Muscle layer of colon (tissue), 2 donors: ENCODE data around the gene SLC22A31.

Source experiments
- H3K27ac ChIP-seq: one replicate; pipeline ENCODE4 v1.7.0; 2013; ENCODE audit warnings: low read depth, mild to moderate bottlenecking, low read length, moderate library complexity
- H3K27me3 ChIP-seq, 2 donors: one replicate each; pipeline ENCODE4 v1.7.0; 2013; ENCODE audit warnings: low read length in 2 of 2, mild to moderate bottlenecking in 2 of 2; ENCODE audit not compliant: insufficient read depth in 2 of 2, control insufficient read depth in 1 of 2
- H3K36me3 ChIP-seq: one replicate; pipeline ENCODE4 v1.7.0; 2013; ENCODE audit warnings: mild to moderate bottlenecking, low read length; ENCODE audit not compliant: insufficient read depth
- H3K4me1 ChIP-seq: one replicate; pipeline ENCODE4 v1.7.0; 2013; ENCODE audit warnings: mild to moderate bottlenecking, low read length; ENCODE audit not compliant: insufficient read depth
- H3K4me3 ChIP-seq, 2 donors: one replicate each; pipeline ENCODE4 v1.7.0; 2013; ENCODE audit warnings: low read length in 2 of 2, low read depth in 1 of 2, mild to moderate bottlenecking in 1 of 2, moderate library complexity in 1 of 2
- H3K9ac ChIP-seq: one replicate; pipeline ENCODE4 v1.7.0; 2013; ENCODE audit warnings: low read length
- H3K9me3 ChIP-seq: one replicate; pipeline ENCODE4 v1.7.0; 2013; ENCODE audit warnings: mild to moderate bottlenecking, low read length
- donor health status: abdominal sarcoma.
- donor health status: Adenocarcinoma of cecum.

Gene SLC22A31

DNA sequence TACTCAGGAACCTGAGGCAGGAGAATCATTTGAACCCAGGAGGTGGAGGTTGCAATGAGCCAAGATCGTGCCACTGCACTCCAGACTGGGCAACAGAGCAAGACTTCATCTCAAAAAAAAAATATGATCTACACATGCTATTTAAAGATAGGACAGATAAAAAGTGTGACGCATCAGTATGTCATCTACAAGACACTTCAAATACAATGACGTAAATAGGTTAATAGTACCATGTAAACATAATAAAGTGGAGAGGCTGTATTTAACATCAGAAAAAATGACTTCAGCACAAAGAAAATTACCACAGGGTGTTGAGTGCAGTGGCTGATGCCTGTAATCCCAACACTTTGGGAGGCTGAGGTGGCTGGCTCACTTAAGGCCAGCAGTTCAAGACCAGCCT, 37.4 kb upstream of the SLC22A31 start:
- Histone ChIP-seq H3K27me3 (no peaks in the 10 kb centered on the region), H3K4me3 (no peak overlapping the region), H3K9ac (no peak overlapping the region), H3K36me3 (peaks cover 13% of the 10 kb centered on the region), H3K27ac (no peak overlapping the region), H3K4me1 (no peaks in the 10 kb centered on the region), H3K9me3 (no peaks in the 10 kb centered on the region)

- H3K27ac ChIP-seq = no peak overlapping the region
Measured at GRCh38 chr16:89233678-89234490, 33.5 kb upstream of the SLC22A31 start.

DNA sequence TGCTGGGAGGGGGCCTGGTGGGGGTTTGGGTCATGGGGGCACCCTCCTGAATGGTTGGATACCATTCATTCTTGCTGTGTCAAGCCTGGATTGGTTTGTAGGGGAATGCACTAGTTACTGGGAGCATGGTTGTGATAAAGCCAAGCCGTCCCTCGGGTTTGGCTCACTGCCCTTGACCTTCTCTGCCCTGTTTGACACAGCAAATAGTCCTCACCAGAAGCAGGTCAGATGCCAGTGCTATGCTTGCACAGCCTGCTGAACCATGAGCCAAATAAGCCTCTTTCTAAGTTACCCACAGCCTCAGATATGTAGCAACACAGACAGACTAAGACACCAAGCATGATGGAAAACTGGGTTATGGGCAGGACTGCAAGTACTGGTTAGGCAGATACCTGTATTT, 31.8 kb upstream of the SLC22A31 start:
- Histone ChIP-seq H3K27ac (no peak overlapping the region), H3K9me3 (no peaks in the 10 kb centered on the region), H3K27me3 (no peaks in the 10 kb centered on the region), H3K9ac (no peak overlapping the region), H3K4me1 (no peaks in the 10 kb centered on the region), H3K36me3 (peaks cover 37% of the 10 kb centered on the region), H3K4me3 (no peak overlapping the region)

More at GRCh38 chr16:89233678-89234490, 33.5 kb upstream of the SLC22A31 start:
- no peak overlapping the region for H3K9ac ChIP-seq
- no peak overlapping the region for H3K4me3 ChIP-seq
- H3K4me1 ChIP-seq = no peaks in the 10 kb centered on the region
- H3K27me3 ChIP-seq = no peaks in the 10 kb centered on the region
- peaks cover 21% of the 10 kb centered on the region for H3K36me3 ChIP-seq
- H3K9me3 ChIP-seq = no peaks in the 10 kb centered on the region

DNA sequence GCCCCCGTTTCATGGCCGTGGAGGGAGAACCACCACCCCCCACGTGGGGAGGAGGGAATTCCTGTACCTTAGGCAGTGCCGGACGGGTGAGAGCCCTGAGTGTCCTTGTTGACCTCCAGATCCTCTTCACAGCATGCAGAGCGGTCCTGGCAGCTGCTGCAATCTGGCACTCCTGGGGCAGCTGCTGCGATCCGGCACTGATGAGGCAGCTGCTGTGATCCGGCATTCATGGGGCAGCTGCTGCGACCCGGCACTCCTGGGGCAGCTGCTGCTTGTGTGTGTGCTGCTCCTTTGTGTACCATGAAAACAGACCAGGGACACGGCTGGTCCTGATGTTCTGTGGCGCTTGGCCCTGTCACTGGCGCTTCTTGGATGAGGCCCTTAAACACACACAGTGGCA, 29.9 kb upstream of the SLC22A31 start:
- no peak overlapping the region for H3K4me3 ChIP-seq
- peaks cover 51% of the 10 kb centered on the region for H3K36me3 ChIP-seq
- H3K9ac ChIP-seq = no peak overlapping the region
- H3K27me3 ChIP-seq = no peaks in the 10 kb centered on the region
- H3K4me1 ChIP-seq = no peaks in the 10 kb centered on the region
- no peak overlapping the region for H3K27ac ChIP-seq
- H3K9me3 ChIP-seq = no peaks in the 10 kb centered on the region

GRCh38 chr16:89224665-89225064, 24.3 kb upstream of the SLC22A31 start:
- Histone ChIP-seq H3K27ac (no peak overlapping the region), H3K9ac (no peak overlapping the region), H3K27me3 (no peaks in the 10 kb centered on the region), H3K36me3 (peaks cover 61% of the 10 kb centered on the region), H3K9me3 (no peaks in the 10 kb centered on the region), H3K4me1 (no peaks in the 10 kb centered on the region), H3K4me3 (no peak overlapping the region)

DNA sequence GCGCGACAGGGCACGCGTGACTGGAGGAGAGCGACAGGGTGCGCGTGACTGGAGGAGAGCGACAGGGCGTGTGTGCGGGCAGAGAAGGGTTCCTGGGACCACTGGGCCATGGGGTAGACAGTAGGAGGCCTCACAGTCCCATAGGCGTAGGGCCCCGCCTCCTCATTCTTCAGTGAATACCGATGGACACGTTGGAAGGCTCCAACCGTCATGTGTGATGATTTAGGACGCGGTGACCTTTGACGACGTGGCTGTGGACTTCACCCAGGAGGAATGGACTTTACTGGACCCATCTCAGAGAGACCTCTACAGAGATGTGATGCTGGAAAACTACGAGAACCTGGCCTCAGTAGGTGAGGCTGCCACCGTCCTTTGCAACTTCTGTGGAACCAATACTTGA, 22.6 kb upstream of the SLC22A31 start:
- H3K27ac ChIP-seq = no peak overlapping the region
- no peaks in the 10 kb centered on the region for H3K4me1 ChIP-seq
- no peak overlapping the region for H3K4me3 ChIP-seq
- H3K9ac ChIP-seq = no peak overlapping the region
- no peaks in the 10 kb centered on the region for H3K9me3 ChIP-seq
- H3K27me3 ChIP-seq = no peaks in the 10 kb centered on the region
- H3K36me3 ChIP-seq = peaks cover 53% of the 10 kb centered on the region

- no peaks in the 10 kb centered on the region for H3K9me3 ChIP-seq
- no peaks in the 10 kb centered on the region for H3K27me3 ChIP-seq
- H3K4me1 ChIP-seq = no peaks in the 10 kb centered on the region
- H3K4me3 ChIP-seq = no peak overlapping the region
- H3K9ac ChIP-seq = no peak overlapping the region
- H3K27ac ChIP-seq = no peak overlapping the region
- H3K36me3 ChIP-seq = peaks cover 40% of the 10 kb centered on the region
Measured at GRCh38 chr16:89221604-89222003, 21.3 kb upstream of the SLC22A31 start.

- Histone ChIP-seq H3K27ac (no peak overlapping the region), H3K36me3 (peaks cover 28% of the 10 kb centered on the region)
Measured at GRCh38 chr16:89219365-89219764, 19.0 kb upstream of the SLC22A31 start.

GRCh38 chr16:89217388-89218191, 17.3 kb upstream of the SLC22A31 start, which contains the start of gene ZNF778:
ZNF778 (plus strand) TSS chr16:89217703; CDS start chr16:89221128, 3,425 bp downstream.
- H3K36me3 ChIP-seq = peaks cover 14% of the 10 kb centered on the region
- peak within 1 kb of the TSS; percentile 72 to 83 for H3K4me3 ChIP-seq
- H3K27me3 ChIP-seq = no peaks in the 10 kb centered on the region
- H3K9me3 ChIP-seq = no peaks in the 10 kb centered on the region
- peak within 1 kb of the TSS; percentile 90 for H3K27ac ChIP-seq
- peaks cover 5% of the 10 kb centered on the region for H3K4me1 ChIP-seq
- H3K9ac ChIP-seq = peak within 1 kb of the TSS; percentile 93

More at GRCh38 chr16:89219365-89219764, 19.0 kb upstream of the SLC22A31 start:
- no peaks in the 10 kb centered on the region for H3K27me3 ChIP-seq
- peaks cover 5% of the 10 kb centered on the region for H3K4me1 ChIP-seq
- H3K4me3 ChIP-seq = no peak overlapping the region
- no peaks in the 10 kb centered on the region for H3K9me3 ChIP-seq
- no peak overlapping the region for H3K9ac ChIP-seq

DNA sequence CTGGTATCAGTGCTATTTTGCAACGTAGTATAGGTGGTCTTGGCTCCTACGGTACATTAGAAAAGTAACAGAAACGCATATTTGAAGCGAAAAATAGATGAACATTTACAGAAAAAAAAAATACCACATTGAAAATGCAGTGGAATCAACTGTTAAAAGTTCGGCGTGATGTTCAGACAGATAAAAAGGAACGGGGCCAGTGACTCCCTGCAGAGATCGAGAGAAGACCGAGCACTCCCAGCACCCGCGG, 16.7 kb upstream of the SLC22A31 start:
- Histone ChIP-seq H3K27ac (peak overlapping the region; percentile 90), H3K27me3 (no peaks in the 10 kb centered on the region), H3K36me3 (peaks cover 12% of the 10 kb centered on the region), H3K9ac (peak overlapping the region; percentile 93), H3K4me1 (peaks cover 5% of the 10 kb centered on the region), H3K9me3 (no peaks in the 10 kb centered on the region), H3K4me3 (peak overlapping the region; percentile 72 to 83)

DNA sequence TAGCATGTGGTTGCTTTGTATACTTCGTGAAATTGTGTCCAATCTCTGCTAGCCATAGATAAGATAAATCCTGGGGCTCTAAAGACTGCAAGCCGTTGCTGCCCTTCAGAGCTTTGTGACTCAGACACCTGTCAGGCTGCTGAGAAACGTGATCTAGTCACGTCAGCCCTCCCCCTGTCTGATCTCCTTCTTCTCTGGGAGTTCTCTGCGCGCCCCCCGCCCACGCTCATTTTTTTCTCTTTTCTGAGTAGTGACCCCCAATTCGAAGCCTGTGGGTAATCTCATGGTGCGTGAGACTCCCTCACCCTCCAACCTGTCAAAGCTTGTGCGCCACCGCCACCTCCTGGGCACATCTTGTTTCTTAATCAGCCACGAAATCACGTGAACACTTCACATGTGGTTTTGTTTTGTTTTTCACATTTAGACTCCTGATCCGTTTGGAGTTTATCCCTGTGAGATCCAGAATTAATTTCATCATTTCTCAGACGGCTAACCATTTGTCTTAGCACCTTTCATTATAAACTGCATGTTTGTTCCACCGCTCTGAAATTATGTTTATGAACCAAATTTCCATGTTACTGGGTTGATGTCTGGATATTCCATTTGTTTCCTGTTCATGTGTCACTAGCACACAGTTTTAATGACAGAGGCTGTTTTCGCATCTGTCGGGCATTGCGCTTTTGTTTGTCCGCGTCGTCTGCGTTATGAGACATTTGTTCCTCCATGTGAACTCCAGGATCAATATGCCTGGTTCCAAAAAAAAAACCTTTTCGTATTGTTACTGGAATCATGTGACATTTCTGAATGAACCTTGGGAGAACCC, 16.2 kb upstream of the SLC22A31 start:
- H3K9ac ChIP-seq = peak overlapping the region; percentile 93
- peak overlapping the region; percentile 72 to 83 for H3K4me3 ChIP-seq
- H3K9me3 ChIP-seq = no peaks in the 10 kb centered on the region
- peaks cover 6% of the 10 kb centered on the region for H3K36me3 ChIP-seq
- no peaks in the 10 kb centered on the region for H3K27me3 ChIP-seq
- peak overlapping the region; percentile 90 for H3K27ac ChIP-seq
- H3K4me1 ChIP-seq = peaks cover 5% of the 10 kb centered on the region
